RWPE2 (cell line): ENCODE measurements around the gene ESRRA.

Source experiments
- ATAC-seq: fragments of 200-7000 bp; cut with Tn5 transposase; 3 replicates; pipeline ENCODE4 v1.9.1; 2021; ENCODE audit warnings: low read depth
- DNase-seq: peaks from one replicate; pipeline ENCODE4 v3.0.0-alpha.2; 2020; ENCODE audit warnings: low spot score
- H3K27ac ChIP-seq: fragments of 450-650 bp; 2 replicates; pipeline ENCODE4 v1.5.1; 2017; ENCODE audit warnings: mild to moderate bottlenecking; ENCODE audit not compliant: poor library complexity, severe bottlenecking
- H3K27me3 ChIP-seq: fragments of 250-450 bp; sonication (Bioruptor Pico); 2 replicates; pipeline ENCODE4 v1.5.1; 2021; ENCODE audit warnings: mild to moderate bottlenecking, moderate library complexity; ENCODE audit not compliant: insufficient read depth, poor library complexity, severe bottlenecking
- H3K36me3 ChIP-seq: fragments of 250-450 bp; sonication (Bioruptor Pico); 2 replicates; pipeline ENCODE4 v1.5.1; 2020; ENCODE audit warnings: low read depth, mild to moderate bottlenecking, moderate library complexity
- H3K4me1 ChIP-seq: fragments of 250-450 bp; sonication (Bioruptor Pico); 2 replicates; pipeline ENCODE4 v1.5.1; 2021; ENCODE audit warnings: mild to moderate bottlenecking, moderate library complexity; ENCODE audit not compliant: insufficient read depth, poor library complexity, severe bottlenecking
- H3K4me3 ChIP-seq: fragments of 250-450 bp; sonication (Bioruptor Pico); 2 replicates; pipeline ENCODE4 v1.5.1; 2021; ENCODE audit warnings: mild to moderate bottlenecking, moderate library complexity; ENCODE audit not compliant: severe bottlenecking
- H3K9me3 ChIP-seq: fragments of 250-450 bp; sonication (Bioruptor Pico); 2 replicates; pipeline ENCODE4 v1.5.1; 2021; ENCODE audit warnings: mild to moderate bottlenecking, moderate library complexity; ENCODE audit not compliant: severe bottlenecking
- TF ChIP-seq, protein P1 (sequence below): fragments of 450-650 bp; IDR thresholded peaks from one replicate; pipeline ENCODE4 v1.5.1; 2017; ENCODE audit warnings: mild to moderate bottlenecking, moderate library complexity; ENCODE audit not compliant: poor library complexity, severe bottlenecking

The ESRRA gene

DNA sequence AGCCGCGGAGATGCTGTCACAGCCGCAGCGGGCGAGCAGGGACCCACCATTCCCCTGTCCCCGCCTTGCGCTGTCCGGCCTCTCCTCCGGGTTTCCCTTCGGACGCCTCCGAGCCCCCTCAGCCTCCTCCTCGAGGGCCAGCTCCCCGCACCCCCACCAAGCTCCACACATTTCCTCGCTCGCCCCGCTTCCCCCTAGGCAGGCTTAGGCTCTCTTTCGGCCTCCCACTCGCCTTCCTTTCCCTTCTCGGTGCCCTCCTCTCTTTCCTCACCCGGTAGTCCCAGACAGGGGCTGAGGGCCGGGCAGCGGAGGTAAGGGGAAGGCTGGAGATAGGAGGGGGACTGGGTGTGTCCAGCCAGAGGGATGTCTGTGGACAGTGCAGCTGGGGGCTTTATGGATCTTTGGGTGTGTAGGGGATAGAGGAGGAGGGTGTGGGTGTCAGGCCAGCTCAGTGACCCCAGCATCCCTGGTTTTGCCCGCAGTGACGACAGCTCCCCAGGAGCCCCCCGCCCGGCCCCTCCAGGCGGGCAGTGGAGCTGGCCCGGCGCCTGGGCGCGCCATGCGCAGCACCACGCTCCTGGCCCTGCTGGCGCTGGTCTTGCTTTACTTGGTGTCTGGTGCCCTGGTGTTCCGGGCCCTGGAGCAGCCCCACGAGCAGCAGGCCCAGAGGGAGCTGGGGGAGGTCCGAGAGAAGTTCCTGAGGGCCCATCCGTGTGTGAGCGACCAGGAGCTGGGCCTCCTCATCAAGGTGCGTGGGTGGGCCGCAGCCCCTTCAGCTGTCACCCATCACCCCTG, 12.7 kb upstream of the ESRRA start:
- ATAC-seq: no peak
- TF ChIP-seq, protein P1, sequence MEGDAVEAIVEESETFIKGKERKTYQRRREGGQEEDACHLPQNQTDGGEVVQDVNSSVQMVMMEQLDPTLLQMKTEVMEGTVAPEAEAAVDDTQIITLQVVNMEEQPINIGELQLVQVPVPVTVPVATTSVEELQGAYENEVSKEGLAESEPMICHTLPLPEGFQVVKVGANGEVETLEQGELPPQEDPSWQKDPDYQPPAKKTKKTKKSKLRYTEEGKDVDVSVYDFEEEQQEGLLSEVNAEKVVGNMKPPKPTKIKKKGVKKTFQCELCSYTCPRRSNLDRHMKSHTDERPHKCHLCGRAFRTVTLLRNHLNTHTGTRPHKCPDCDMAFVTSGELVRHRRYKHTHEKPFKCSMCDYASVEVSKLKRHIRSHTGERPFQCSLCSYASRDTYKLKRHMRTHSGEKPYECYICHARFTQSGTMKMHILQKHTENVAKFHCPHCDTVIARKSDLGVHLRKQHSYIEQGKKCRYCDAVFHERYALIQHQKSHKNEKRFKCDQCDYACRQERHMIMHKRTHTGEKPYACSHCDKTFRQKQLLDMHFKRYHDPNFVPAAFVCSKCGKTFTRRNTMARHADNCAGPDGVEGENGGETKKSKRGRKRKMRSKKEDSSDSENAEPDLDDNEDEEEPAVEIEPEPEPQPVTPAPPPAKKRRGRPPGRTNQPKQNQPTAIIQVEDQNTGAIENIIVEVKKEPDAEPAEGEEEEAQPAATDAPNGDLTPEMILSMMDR: no peak
- Histone ChIP-seq H3K27ac (no peak overlapping the region), H3K4me3 (no peak overlapping the region), H3K36me3 (no peaks in the 10 kb centered on the region), H3K27me3 (peaks cover 30% of the 10 kb centered on the region), H3K4me1 (no peaks in the 10 kb centered on the region), H3K9me3 (no peaks in the 10 kb centered on the region)
- DNase-seq: no peak

DNA sequence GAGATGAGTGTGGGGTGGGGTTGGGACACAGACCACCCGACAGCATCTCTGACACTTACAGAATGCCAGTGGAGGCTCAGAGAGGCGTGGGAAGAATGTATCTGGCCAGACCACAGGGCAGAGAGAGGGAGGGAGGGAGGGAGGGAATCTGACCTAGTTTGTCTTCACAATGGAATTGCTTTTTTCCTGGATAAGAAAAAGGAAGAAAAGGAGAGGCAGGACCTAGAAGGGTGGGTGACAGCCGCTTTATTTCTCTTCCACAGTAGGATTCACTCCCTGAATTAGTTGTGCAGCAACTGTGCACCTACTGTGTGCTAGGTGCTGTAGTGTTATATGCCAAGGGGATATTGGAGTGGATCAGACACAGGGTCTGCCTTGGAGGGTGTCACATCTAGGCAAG, 10.6 kb upstream of the ESRRA start:
- peaks cover 40% of the 10 kb centered on the region for H3K27me3 ChIP-seq
- H3K36me3 ChIP-seq: no peaks in the 10 kb centered on the region
- TF ChIP-seq, protein P1: no peak
- no peaks in the 10 kb centered on the region for H3K9me3 ChIP-seq
- no peak overlapping the region for H3K27ac ChIP-seq
- H3K4me1 ChIP-seq: no peaks in the 10 kb centered on the region
- no peak for DNase-seq
- ATAC-seq: no peak
- no peak overlapping the region for H3K4me3 ChIP-seq

DNA sequence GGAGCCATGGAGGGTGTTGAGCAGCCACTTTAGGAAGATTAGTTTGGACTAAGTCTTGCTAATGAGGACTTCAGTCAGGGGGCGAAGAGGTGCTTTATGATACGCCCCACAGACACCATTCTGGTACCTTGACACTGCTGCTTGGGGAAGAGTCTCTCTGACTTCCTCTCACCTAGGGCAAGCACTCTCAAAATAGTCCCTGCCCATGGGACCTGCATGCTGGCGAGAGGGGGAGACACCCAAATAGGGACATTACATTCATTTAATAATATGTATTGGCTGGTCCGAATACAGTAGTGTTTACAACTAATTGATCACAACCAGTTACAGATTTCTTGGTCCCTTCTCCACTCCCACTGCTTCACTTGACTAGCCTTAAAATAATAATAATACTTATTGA, 9.6 kb upstream of the ESRRA start:
- ATAC-seq: no peak
- H3K4me1 ChIP-seq: no peaks in the 10 kb centered on the region
- H3K9me3 ChIP-seq: no peaks in the 10 kb centered on the region
- H3K27me3 ChIP-seq: peaks cover 48% of the 10 kb centered on the region
- no peaks in the 10 kb centered on the region for H3K36me3 ChIP-seq
- TF ChIP-seq, protein P1: no peak
- H3K27ac ChIP-seq: no peak overlapping the region
- no peak overlapping the region for H3K4me3 ChIP-seq
- no peak for DNase-seq

DNA sequence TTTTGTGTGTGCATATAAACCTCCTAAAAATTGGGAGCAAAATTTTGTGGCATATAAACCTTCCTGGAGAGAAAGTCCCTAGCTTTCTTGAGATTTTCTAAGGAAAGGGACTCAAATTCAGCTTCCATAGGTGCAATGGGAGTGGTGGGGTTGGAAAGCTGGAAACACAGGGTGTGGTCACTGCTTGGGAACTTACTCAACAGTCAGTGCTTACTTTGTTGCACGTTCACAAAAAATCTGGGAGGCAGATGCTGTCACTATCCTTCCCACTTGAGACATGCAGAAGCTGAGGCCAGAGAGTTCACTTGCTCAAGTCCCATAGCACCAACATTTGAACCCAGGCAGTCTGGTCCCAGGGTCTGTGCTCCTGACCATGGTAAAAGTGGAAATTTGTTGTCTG, 9.1 kb upstream of the ESRRA start:
- Histone ChIP-seq H3K4me3 (no peak overlapping the region), H3K27ac (no peak overlapping the region), H3K4me1 (no peaks in the 10 kb centered on the region), H3K36me3 (no peaks in the 10 kb centered on the region), H3K9me3 (no peaks in the 10 kb centered on the region), H3K27me3 (peaks cover 45% of the 10 kb centered on the region)
- no peak for DNase-seq
- ATAC-seq: no peak
- TF ChIP-seq, protein P1: no peak

DNA sequence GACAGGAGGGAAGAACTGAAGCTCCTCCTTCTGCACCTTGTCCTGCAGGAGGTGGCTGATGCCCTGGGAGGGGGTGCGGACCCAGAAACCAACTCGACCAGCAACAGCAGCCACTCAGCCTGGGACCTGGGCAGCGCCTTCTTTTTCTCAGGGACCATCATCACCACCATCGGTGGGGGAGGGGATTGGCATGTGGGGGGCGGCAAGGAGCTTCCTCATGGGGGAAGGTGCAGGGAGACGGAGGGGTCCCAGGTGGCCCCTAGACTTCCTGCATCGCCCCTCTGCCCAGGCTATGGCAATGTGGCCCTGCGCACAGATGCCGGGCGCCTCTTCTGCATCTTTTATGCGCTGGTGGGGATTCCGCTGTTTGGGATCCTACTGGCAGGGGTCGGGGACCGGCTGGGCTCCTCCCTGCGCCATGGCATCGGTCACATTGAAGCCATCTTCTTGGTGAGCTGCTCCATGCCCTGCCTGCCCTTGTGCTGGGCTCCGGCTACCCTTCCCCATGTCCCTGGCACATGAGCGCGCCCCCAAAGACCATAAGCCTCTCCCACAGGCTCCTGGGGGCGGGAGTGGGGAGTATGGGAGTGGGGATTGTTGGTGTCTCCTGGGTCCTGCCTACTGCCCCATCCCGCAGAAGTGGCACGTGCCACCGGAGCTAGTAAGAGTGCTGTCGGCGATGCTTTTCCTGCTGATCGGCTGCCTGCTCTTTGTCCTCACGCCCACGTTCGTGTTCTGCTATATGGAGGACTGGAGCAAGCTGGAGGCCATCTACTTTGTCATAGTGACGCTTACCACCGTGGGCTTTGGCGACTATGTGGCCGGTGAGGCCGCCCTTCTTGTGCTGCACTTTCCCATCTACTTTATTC, 8.3 kb upstream of the ESRRA start:
- H3K27me3 ChIP-seq: peaks cover 39% of the 10 kb centered on the region
- TF ChIP-seq, protein P1: no peak
- H3K9me3 ChIP-seq: no peaks in the 10 kb centered on the region
- no peak overlapping the region for H3K27ac ChIP-seq
- H3K4me3 ChIP-seq: no peak overlapping the region
- DNase-seq: no peak
- ATAC-seq: no peak
- no peaks in the 10 kb centered on the region for H3K4me1 ChIP-seq
- H3K36me3 ChIP-seq: no peaks in the 10 kb centered on the region
